Astrocyte of the cerebellum (primary cell): ENCODE measurements around the gene CACNA1D.

Source experiments
- DNase-seq: peaks from one replicate; pipeline ENCODE4 v3.0.0-alpha.2; 2011; ENCODE audit warnings: low read depth
- H3K4me3 ChIP-seq: 2 replicates; pipeline ENCODE4 v1.5.1; 2011; ENCODE audit warnings: mild to moderate bottlenecking, low read depth, low read length, moderate library complexity
- in situ Hi-C: cut with HindIII; loops from 2 replicates; pipeline ENCODE4 v1.10.0; 2017; ENCODE audit warnings: low sequenced_read_pairs
- TF ChIP-seq, protein P1 (sequence below): IDR thresholded peaks from 2 replicates; pipeline ENCODE4 v1.5.1; 2012; ENCODE audit warnings: low read length, low read depth, moderate library complexity, mild to moderate bottlenecking; ENCODE audit errors: missing control alignments

Gene CACNA1D

DNA sequence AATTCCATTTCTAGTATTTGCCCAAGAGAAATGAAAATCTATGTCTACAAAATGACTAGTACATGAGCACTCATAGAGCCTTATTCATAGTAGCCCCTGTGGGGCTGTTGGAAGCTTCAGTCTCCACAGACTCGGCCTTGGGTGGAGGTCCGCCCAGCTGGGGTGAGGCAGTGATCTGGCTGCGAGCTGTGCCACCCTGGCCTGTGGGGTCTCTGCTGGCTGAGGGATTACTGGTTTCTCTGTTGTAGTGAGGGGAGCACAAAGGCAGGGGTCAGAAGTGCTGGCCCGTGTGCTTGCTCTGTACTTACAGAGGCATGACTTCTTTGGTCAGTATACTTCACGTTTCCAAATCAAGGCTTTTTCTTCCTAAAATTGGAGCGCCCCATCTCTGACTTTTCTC, 193.7 kb downstream of the CACNA1D start:
- TF ChIP-seq, protein P1, sequence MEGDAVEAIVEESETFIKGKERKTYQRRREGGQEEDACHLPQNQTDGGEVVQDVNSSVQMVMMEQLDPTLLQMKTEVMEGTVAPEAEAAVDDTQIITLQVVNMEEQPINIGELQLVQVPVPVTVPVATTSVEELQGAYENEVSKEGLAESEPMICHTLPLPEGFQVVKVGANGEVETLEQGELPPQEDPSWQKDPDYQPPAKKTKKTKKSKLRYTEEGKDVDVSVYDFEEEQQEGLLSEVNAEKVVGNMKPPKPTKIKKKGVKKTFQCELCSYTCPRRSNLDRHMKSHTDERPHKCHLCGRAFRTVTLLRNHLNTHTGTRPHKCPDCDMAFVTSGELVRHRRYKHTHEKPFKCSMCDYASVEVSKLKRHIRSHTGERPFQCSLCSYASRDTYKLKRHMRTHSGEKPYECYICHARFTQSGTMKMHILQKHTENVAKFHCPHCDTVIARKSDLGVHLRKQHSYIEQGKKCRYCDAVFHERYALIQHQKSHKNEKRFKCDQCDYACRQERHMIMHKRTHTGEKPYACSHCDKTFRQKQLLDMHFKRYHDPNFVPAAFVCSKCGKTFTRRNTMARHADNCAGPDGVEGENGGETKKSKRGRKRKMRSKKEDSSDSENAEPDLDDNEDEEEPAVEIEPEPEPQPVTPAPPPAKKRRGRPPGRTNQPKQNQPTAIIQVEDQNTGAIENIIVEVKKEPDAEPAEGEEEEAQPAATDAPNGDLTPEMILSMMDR, result no peak
- in situ Hi-C loops, result no loop called here
- no peak for DNase-seq
- no peak overlapping the region for H3K4me3 ChIP-seq

DNA sequence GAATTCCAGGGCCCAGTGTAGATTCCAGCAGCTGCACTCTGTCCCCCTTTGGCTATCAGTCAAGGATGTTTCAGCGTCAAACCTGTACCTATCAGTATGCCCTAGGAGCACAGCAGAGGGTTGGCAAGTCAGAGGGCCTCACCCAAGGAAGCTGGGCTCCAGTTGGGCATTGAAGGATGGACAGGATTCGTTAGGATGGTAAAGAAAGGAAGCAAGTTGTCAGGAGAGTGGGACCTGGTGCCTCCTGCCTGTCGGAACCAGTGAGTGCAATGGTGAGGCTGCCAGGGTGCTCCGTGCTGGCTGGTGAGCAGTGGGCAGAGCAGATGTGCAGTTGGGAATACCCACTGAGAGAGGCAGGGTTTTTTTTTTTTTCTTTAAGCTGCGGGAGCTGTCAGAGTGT, 194.6 kb downstream of the CACNA1D start:
- no peak overlapping the region for H3K4me3 ChIP-seq
- in situ Hi-C loops, result no loop called here
- TF ChIP-seq, protein P1, result no peak
- DNase-seq, result no peak

DNA sequence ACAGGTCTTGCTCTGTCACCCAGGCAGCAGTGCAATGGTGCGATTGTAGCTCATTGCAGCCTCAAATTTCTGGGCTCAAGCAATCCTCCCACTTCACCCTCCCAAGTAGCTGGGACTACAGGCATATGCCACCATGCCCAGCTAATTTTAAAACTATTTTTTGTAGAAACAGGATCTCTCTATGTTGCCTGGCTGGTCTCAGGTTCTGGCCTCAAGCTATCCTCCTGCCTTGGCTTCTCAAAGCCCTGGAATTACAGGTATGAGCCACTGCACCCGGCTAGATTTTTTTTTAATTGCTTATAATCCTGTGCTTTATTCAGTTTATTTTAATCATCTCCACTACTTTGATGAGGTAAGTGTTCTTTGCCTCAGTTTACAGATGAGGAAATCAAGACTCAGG, 195.3 kb downstream of the CACNA1D start:
- no peak overlapping the region for H3K4me3 ChIP-seq
- in situ Hi-C loops, result no loop called here
- TF ChIP-seq, protein P1, result no peak
- DNase-seq, result no peak

DNA sequence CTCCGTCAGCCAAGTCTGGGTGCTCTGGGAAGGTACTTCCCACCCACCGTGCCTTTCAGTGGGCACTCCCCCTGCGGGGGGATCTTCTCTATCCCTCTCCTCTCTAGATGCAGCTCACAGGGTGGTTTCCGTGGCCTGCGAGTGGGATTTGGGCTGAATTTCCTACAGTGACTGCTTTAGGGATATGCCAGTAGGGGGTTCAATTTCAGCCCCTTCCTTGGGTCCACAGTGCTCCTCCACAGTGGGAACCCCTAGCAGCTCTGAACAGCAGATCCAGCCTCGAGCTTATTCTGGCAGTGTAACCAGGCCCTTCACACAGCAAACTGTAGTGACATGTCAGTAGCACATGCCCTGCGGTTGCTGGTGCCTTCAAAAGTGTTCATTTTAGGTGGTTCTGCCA, 196.1 kb downstream of the CACNA1D start:
- DNase-seq, result no peak
- no peak overlapping the region for H3K4me3 ChIP-seq
- TF ChIP-seq, protein P1, result no peak
- in situ Hi-C loops, result no loop called here

DNA sequence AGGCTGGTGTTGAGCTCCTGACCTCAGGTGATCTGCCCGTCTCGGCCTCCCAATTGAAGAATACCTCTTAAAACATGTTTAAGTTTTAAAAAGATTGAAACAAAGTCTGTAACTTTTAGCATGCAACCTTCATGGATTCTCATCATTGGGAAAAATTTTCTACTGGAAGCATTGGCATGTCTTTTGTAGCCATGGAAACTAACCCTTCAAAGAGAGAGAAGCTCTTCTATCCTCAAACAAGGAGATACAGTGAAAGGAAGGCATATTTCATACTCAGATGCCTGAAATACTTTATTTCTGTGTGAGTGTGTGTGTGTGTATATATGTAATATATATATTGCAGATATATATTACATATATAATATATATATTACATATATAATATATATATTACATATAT, 196.9 kb downstream of the CACNA1D start:
- DNase-seq, result no peak
- TF ChIP-seq, protein P1, result no peak
- in situ Hi-C loops, result no loop called here
- no peak overlapping the region for H3K4me3 ChIP-seq

DNA sequence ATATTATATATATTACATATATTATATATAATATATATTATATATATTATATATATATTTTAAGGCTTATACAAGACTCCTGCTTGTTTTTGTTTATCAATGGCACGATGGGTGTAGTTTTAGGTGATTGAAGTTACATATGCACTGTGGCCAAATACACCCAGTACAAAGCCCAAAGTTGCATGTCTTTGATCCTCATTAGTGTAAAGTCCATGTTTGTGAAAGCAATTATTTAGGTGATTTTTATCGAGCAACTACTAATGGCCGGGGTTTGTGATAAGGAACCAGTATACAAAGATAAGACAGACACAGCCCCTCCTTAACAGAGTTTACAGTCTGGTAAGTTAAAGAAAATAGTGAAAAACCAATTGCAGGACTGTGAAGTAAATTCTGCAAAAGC, 197.5 kb downstream of the CACNA1D start:
- TF ChIP-seq, protein P1, result no peak
- in situ Hi-C loops, result no loop called here
- no peak for DNase-seq
- no peak overlapping the region for H3K4me3 ChIP-seq

DNA sequence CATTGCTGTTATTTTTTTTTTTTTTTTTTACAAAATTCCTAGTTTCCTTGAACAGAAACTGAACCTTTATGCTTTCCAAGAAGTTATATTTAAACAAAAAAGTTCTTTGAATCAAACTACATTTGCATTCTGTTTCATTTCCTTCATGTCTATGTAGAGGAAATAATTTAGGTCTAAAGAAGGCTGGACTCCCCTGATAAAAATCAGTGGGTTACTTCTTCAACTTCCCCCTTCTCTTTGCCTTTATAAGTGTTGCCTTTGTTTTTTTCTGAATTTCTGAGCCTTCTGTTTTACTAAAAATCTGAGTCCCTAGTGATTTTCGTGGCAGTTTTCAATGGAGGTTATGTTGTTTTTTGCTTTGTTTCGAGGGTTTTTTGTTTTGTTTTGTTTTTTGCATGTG, 199.0 kb downstream of the CACNA1D start:
- TF ChIP-seq, protein P1, result no peak
- H3K4me3 ChIP-seq, result no peak overlapping the region
- no peak for DNase-seq
- in situ Hi-C loops, result no loop called here
